Neural progenitor cell (in vitro differentiated cells): Measurements from ENCODE around the gene DDX18.

ENCODE experiments used
- CTCF ChIP-seq: fragments of 200-600 bp; sonication (generic); IDR thresholded peaks from 2 replicates; pipeline ENCODE4 v1.5.1; 2017; ENCODE audit warnings: antibody characterized with exemption, mild to moderate bottlenecking
- EZH2 ChIP-seq: fragments of 200-600 bp; sonication (generic); IDR thresholded peaks from 2 replicates; pipeline ENCODE4 v1.6.1; 2017; ENCODE audit warnings: antibody characterized with exemption, mild to moderate bottlenecking, moderate library complexity

GRCh38 chr2:117858336-117858735 lies 43.8 kb downstream of the DDX18 start:
- TF ChIP-seq CTCF = no peak
- no peak for TF ChIP-seq EZH2
